ENCODE results near the gene RAD54L. TPM values are rescaled to one million over a fixed set of nuclear protein-coding genes. Genes with fewer than 3 reads are reported as not detected.

The RAD54L gene
- total and polyA plus RNA-seq, 2 donors (not counting 1 experiment from before 2014, with no cell fraction given): 0.66 to 1.3 TPM

- Histone ChIP-seq H3K27me3 (ENCODE audit: control insufficient read depth, insufficient read depth, low read length) (no peaks in the 10 kb centered on the region), H3K36me3 (ENCODE audit: control insufficient read depth, insufficient read depth, low read length) (no peaks in the 10 kb centered on the region), H3K27ac (ENCODE audit: insufficient read depth, low read length) (no peak overlapping the region), H2AFZ (ENCODE audit: low read length) (peak overlapping the region; percentile 77), H3K9me3 (ENCODE audit: control insufficient read depth, insufficient read depth, low read depth, low read length) (no peaks in the 10 kb centered on the region), H4K20me1 (ENCODE audit: control insufficient read depth, extremely low read depth, insufficient read depth, low read length) (no peaks in the 10 kb centered on the region), H3K79me2 (ENCODE audit: control insufficient read depth, insufficient read depth, low read length) (no peaks in the 10 kb centered on the region), H3K4me1 (ENCODE audit: control insufficient read depth, extremely low read depth, insufficient read depth, low read length) (no peaks in the 10 kb centered on the region), H3K4me3 (replicated peaks in 1 of 4; ENCODE audit: control extremely low read depth in 1 of 4, insufficient read depth in 1 of 4, low read depth in 3 of 4, low read length in 4 of 4) (peak overlapping the region; percentile 63 to 97 (median 92)), H3K4me2 (ENCODE audit: extremely low read depth, insufficient read depth, low read length) (peak overlapping the region; percentile 80), H3K9ac (ENCODE audit: insufficient read depth, low read length) (peak overlapping the region; percentile 60)
- no peak for DNase-seq (ENCODE audit: low read depth in 2 of 2)
- TF ChIP-seq CTCF (conservative IDR thresholded peaks at IDR 0.05 in 1 of 2, IDR thresholded peaks at IDR 0.05 in 1 of 2; ENCODE audit: low read depth in 1 of 2, low read length in 2 of 2): no peak
- no peak for TF ChIP-seq EZH2 (IDR thresholded peaks at IDR 0.05; ENCODE audit: low read length, missing control alignments)
These were observed 43.7 kb upstream of the RAD54L start for GRCh38 chr1:46203738-46204405.

- H3K27ac ChIP-seq (ENCODE audit: insufficient read depth, low read length): no peak overlapping the region
- no peaks in the 10 kb centered on the region for H3K27me3 ChIP-seq (ENCODE audit: control insufficient read depth, insufficient read depth, low read length)
- no peaks in the 10 kb centered on the region for H3K79me2 ChIP-seq (ENCODE audit: control insufficient read depth, insufficient read depth, low read length)
- no peaks in the 10 kb centered on the region for H4K20me1 ChIP-seq (ENCODE audit: control insufficient read depth, extremely low read depth, insufficient read depth, low read length)
- no peak overlapping the region for H2AFZ ChIP-seq (ENCODE audit: low read length)
- H3K4me1 ChIP-seq (ENCODE audit: control insufficient read depth, extremely low read depth, insufficient read depth, low read length): no peaks in the 10 kb centered on the region
- H3K4me3 ChIP-seq (replicated peaks in 1 of 4; ENCODE audit: control extremely low read depth in 1 of 4, insufficient read depth in 1 of 4, low read depth in 3 of 4, low read length in 4 of 4): peak overlapping the region in 2 of 4 experiments; percentile 95 to 97
- no peaks in the 10 kb centered on the region for H3K9me3 ChIP-seq (ENCODE audit: control insufficient read depth, insufficient read depth, low read depth, low read length)
- no peak for DNase-seq (ENCODE audit: low read depth in 2 of 2)
- H3K4me2 ChIP-seq (ENCODE audit: extremely low read depth, insufficient read depth, low read length): peak overlapping the region; percentile 80
- no peaks in the 10 kb centered on the region for H3K36me3 ChIP-seq (ENCODE audit: control insufficient read depth, insufficient read depth, low read length)
- TF ChIP-seq EZH2 (IDR thresholded peaks at IDR 0.05; ENCODE audit: low read length, missing control alignments) (no peak), CTCF (conservative IDR thresholded peaks at IDR 0.05 in 1 of 2, IDR thresholded peaks at IDR 0.05 in 1 of 2; ENCODE audit: low read depth in 1 of 2, low read length in 2 of 2) (no peak)
- no peak overlapping the region for H3K9ac ChIP-seq (ENCODE audit: insufficient read depth, low read length)
These were observed 43.2 kb upstream of the RAD54L start for GRCh38 chr1:46204406-46204742.

DNA sequence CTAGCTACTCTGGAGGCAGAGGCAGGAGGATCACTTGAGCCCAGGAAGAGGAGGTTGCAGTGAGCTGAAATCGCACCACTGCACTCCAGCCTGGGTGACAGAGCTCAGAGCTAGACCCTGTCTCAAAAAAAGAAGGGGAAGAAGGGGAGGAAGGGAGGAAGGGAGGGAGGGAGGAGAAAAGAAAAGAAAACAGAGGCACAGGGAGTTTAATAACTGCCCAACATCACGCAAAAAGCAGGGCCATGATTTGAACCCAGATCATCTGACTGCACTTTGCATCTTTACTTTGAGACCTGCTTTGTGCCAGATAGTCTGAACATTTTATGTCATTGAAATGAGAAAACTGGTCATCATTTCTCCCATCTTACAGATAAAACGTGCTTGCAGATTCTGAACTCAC lies 42.4 kb upstream of the RAD54L start:
- TF ChIP-seq CTCF (conservative IDR thresholded peaks at IDR 0.05 in 1 of 2, IDR thresholded peaks at IDR 0.05 in 1 of 2; ENCODE audit: low read depth in 1 of 2, low read length in 2 of 2): no peak
- no peak for TF ChIP-seq EZH2 (IDR thresholded peaks at IDR 0.05; ENCODE audit: low read length, missing control alignments)
- Histone ChIP-seq H3K4me1 (ENCODE audit: control insufficient read depth, extremely low read depth, insufficient read depth, low read length) (no peaks in the 10 kb centered on the region), H3K79me2 (ENCODE audit: control insufficient read depth, insufficient read depth, low read length) (no peaks in the 10 kb centered on the region), H3K4me3 (replicated peaks in 1 of 4; ENCODE audit: control extremely low read depth in 1 of 4, insufficient read depth in 1 of 4, low read depth in 3 of 4, low read length in 4 of 4) (no peak overlapping the region), H3K27ac (ENCODE audit: insufficient read depth, low read length) (no peak overlapping the region), H3K9ac (ENCODE audit: insufficient read depth, low read length) (no peak overlapping the region), H3K4me2 (ENCODE audit: extremely low read depth, insufficient read depth, low read length) (no peak overlapping the region), H3K36me3 (ENCODE audit: control insufficient read depth, insufficient read depth, low read length) (no peaks in the 10 kb centered on the region), H3K9me3 (ENCODE audit: control insufficient read depth, insufficient read depth, low read depth, low read length) (no peaks in the 10 kb centered on the region), H3K27me3 (ENCODE audit: control insufficient read depth, insufficient read depth, low read length) (no peaks in the 10 kb centered on the region), H2AFZ (ENCODE audit: low read length) (no peak overlapping the region), H4K20me1 (ENCODE audit: control insufficient read depth, extremely low read depth, insufficient read depth, low read length) (no peaks in the 10 kb centered on the region)
- no peak for DNase-seq (ENCODE audit: low read depth in 2 of 2)

Data from fibroblast of lung (primary cell).